C4-2B (cell line): Measurements from ENCODE around the gene MYCBP.

ENCODE experiments used
- H3K27ac ChIP-seq: fragments of 450-650 bp; 2 replicates; pipeline ENCODE4 v1.5.1; 2017
- ZFX ChIP-seq: fragments of 450-650 bp; IDR thresholded peaks from 2 replicates; pipeline ENCODE4 v1.6.1; 2017
- TF ChIP-seq, protein P1 (sequence below): fragments of 450-650 bp; conservative IDR thresholded peaks from 2 replicates; pipeline ENCODE4 v1.5.1; 2017; ENCODE audit warnings: mild to moderate bottlenecking

The MYCBP gene

DNA sequence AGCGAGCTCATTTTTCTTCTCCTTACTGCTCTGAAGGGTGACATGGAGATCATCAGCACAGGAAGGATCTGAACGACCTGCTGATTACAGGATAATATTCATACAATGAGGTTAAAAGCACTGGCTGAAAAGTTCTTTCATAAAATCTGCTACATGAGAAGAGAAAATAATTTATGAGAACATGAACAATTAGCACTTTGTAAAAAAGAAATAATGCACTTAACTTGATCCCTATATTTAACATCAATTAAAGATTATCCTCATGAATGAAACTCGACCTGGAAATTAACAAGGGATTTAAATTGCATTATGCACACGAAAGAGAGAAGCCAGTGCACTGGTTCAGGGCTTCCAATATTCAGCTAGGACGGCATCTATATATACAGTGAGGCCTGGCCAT, 60.2 kb downstream of the MYCBP start:
- TF ChIP-seq, protein P1, sequence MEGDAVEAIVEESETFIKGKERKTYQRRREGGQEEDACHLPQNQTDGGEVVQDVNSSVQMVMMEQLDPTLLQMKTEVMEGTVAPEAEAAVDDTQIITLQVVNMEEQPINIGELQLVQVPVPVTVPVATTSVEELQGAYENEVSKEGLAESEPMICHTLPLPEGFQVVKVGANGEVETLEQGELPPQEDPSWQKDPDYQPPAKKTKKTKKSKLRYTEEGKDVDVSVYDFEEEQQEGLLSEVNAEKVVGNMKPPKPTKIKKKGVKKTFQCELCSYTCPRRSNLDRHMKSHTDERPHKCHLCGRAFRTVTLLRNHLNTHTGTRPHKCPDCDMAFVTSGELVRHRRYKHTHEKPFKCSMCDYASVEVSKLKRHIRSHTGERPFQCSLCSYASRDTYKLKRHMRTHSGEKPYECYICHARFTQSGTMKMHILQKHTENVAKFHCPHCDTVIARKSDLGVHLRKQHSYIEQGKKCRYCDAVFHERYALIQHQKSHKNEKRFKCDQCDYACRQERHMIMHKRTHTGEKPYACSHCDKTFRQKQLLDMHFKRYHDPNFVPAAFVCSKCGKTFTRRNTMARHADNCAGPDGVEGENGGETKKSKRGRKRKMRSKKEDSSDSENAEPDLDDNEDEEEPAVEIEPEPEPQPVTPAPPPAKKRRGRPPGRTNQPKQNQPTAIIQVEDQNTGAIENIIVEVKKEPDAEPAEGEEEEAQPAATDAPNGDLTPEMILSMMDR = no peak
- no peak for TF ChIP-seq ZFX
- no peak overlapping the region for H3K27ac ChIP-seq
